Epithelial cell of proximal tubule (primary cell): ENCODE measurements around the gene IMMP2L. TPM values are rescaled to one million over a fixed set of nuclear protein-coding genes. Genes with fewer than 3 reads are reported as not detected.
"Not testable (repeated sequence)": the region's sequence is repeated elsewhere in the genome, so short reads cannot be mapped to it uniquely, and the experiment has no call there.

Experiments used
- DNase-seq: peaks from one replicate; pipeline ENCODE4 v3.0.0-alpha.2; 2011; ENCODE audit warnings: low read depth
- H3K4me3 ChIP-seq: 2 replicates; pipeline ENCODE4 v1.5.1; 2011; ENCODE audit warnings: low read depth, mild to moderate bottlenecking, low read length
- total RNA-seq: library from RNA; depleted of rRNA; stranded (reverse); fragments of >200 nt; gene quantifications from 2 replicates; pipeline ENCODE4 v1.2.3, GENCODE V29; 2015
- TF ChIP-seq, protein P1 (sequence below): conservative IDR thresholded peaks from 2 replicates; pipeline ENCODE4 v1.5.1; 2012; ENCODE audit warnings: low read depth, mild to moderate bottlenecking, low read length

The IMMP2L gene
- total RNA-seq, 1 donor from 2014 or later = 8.4 TPM

GRCh38 chr7:111508387-111508786 is 53.9 kb downstream of the IMMP2L start:
- DNase-seq = no peak
- TF ChIP-seq, protein P1, sequence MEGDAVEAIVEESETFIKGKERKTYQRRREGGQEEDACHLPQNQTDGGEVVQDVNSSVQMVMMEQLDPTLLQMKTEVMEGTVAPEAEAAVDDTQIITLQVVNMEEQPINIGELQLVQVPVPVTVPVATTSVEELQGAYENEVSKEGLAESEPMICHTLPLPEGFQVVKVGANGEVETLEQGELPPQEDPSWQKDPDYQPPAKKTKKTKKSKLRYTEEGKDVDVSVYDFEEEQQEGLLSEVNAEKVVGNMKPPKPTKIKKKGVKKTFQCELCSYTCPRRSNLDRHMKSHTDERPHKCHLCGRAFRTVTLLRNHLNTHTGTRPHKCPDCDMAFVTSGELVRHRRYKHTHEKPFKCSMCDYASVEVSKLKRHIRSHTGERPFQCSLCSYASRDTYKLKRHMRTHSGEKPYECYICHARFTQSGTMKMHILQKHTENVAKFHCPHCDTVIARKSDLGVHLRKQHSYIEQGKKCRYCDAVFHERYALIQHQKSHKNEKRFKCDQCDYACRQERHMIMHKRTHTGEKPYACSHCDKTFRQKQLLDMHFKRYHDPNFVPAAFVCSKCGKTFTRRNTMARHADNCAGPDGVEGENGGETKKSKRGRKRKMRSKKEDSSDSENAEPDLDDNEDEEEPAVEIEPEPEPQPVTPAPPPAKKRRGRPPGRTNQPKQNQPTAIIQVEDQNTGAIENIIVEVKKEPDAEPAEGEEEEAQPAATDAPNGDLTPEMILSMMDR = no peak
- H3K4me3 ChIP-seq = no peak overlapping the region

DNA sequence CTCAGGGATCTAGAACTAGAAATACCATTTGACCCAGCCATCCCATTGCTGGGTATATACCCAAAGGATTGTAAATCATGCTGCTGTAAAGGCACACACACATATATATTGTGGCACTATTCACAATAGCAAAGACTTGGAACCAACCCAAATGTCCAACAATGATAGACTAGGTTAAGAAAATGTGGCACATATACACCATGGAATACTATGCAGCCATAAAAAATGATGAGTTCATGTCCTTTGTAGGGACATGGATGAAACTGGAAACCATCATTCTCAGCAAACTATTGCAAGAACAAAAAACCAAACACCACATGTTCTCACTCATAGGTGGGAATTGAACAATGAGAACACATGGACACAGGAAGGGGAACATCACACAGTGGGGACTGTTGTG is 56.9 kb downstream of the IMMP2L start:
- DNase-seq = not testable (repeated sequence)

DNA sequence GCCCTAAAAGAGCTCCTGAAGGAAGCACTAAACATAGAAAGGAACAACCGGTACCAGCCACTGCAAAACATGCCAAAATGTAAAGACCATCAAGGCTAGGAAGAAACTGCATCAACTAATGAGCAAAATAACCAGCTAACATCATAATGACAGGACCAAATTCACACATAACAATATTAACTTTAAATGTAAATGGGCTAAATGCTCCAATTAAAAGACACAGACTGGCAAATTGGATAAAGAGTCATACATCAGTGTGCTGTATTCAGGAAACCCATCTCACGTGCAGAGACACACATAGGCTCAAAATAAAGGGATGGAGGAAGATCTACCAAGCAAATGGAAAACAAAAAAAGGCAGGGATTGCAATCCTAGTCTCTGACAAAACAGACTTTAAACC is 60.5 kb downstream of the IMMP2L start:
- H3K4me3 ChIP-seq = not testable (repeated sequence)

More for the DNA sequence above, 56.9 kb downstream of the IMMP2L start:
- not testable (repeated sequence) for H3K4me3 ChIP-seq

GRCh38 chr7:111499027-111499426 is 63.3 kb downstream of the IMMP2L start:
- peak; percentile 80 for DNase-seq
- no peak overlapping the region for H3K4me3 ChIP-seq
- TF ChIP-seq, protein P1 = no peak

More for the DNA sequence above, 60.5 kb downstream of the IMMP2L start:
- DNase-seq = not testable (repeated sequence)

DNA sequence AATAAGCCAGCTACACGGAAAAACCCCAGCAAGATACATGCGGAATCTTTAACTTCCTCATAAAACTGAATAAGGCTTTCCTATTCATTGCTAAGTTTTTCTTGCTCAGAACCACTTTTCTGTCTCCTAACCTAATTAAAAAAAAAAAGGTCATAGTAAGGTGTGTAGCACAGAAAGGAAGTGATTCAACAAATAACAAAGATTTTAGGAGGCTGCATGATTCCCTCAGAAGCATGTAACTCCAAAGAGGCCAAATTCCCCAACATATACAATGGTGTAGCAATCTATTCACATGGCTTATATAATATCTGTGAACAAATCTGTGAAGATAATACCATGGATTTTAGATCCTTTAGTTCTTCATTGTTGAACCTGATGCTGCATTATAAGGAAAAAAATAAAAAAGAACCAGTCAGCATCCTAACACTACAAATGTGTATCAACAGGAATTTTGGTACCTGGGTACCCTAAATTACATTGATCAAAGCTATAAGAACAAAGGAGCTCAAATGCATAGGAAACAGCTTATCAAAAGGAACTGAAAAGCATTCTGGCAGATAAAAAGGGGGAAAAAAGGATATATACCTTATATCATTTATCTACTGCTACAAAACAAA is 63.8 kb downstream of the IMMP2L start:
- H3K4me3 ChIP-seq = no peak overlapping the region
- DNase-seq = no peak
- TF ChIP-seq, protein P1 = no peak

GRCh38 chr7:111495173-111495810 is 67.0 kb downstream of the IMMP2L start:
- DNase-seq = no peak
- TF ChIP-seq, protein P1 = no peak
- H3K4me3 ChIP-seq = no peak overlapping the region

- no peak for DNase-seq
- TF ChIP-seq, protein P1 = no peak
- H3K4me3 ChIP-seq = no peak overlapping the region
Measured at GRCh38 chr7:111492234-111492633, 70.1 kb downstream of the IMMP2L start.

DNA sequence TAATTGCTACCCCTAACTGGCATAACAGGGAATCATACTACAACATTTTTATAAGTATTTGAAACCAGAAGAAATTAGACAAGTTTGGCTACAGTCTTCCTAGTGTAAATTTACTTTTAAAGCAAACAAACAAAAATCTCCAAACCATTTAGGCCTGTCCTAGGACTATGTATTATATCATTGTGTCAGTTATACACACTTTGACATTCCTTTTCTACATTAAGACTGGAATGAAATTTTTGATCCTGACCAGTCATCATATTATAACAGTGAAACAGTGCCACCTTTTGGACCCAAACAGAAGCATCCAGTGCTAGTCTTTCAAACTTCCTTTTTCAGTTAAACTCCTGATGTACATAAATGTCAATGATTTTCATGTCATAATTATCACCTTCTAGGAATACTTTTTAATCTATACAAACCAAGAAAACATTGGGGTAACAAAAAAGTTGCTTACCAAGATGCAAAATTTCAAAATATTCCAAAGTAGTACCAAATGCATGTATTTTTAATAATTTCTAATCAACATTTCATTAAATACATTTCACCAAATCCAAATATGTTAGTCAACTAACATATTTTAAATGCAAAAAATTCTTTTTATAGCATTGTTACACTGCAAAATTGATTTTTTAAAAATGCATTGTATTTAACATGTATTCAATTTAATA is 75.7 kb downstream of the IMMP2L start:
- TF ChIP-seq, protein P1 = peak; percentile 85
- no peak for DNase-seq
- H3K4me3 ChIP-seq = no peak overlapping the region
